Measurements from ENCODE around the gene GPRC5B.

- no peak for TF ChIP-seq EZH2 (IDR thresholded peaks at IDR 0.05; ENCODE audit: borderline replicate concordance, low read depth, low read length, poor library complexity, severe bottlenecking)
- TF ChIP-seq CTCF (conservative IDR thresholded peaks at IDR 0.05; ENCODE audit: low read depth, low read length): no peak
These were observed 24.3 kb upstream of the GPRC5B start for GRCh38 chr16:19908921-19909320.
